Astrocyte of the spinal cord (primary cell): ENCODE measurements around the gene MAP1B.

Source experiments
- DNase-seq: peaks from one replicate; pipeline ENCODE4 v3.0.0; 2011; ENCODE audit warnings: low read depth, low spot score
- H3K4me3 ChIP-seq: 2 replicates; pipeline ENCODE4 v1.5.1; 2011; ENCODE audit warnings: low read depth, mild to moderate bottlenecking, low read length, moderate library complexity
- in situ Hi-C: cut with HindIII; loops from 2 replicates; pipeline ENCODE4 v1.10.0; 2017; ENCODE audit warnings: low sequenced_read_pairs
- TF ChIP-seq, protein P1 (sequence below): IDR thresholded peaks from 2 replicates; pipeline ENCODE4 v1.5.1; 2012; ENCODE audit warnings: low read depth, mild to moderate bottlenecking, low read length, inconsistent platforms

MAP1B gene

GRCh38 chr5:72224946-72225463, 117.7 kb downstream of the MAP1B start:
- in situ Hi-C loops, result no loop called here
- peak; percentile 82 for DNase-seq
- H3K4me3 ChIP-seq, result no peak overlapping the region
- TF ChIP-seq, protein P1, sequence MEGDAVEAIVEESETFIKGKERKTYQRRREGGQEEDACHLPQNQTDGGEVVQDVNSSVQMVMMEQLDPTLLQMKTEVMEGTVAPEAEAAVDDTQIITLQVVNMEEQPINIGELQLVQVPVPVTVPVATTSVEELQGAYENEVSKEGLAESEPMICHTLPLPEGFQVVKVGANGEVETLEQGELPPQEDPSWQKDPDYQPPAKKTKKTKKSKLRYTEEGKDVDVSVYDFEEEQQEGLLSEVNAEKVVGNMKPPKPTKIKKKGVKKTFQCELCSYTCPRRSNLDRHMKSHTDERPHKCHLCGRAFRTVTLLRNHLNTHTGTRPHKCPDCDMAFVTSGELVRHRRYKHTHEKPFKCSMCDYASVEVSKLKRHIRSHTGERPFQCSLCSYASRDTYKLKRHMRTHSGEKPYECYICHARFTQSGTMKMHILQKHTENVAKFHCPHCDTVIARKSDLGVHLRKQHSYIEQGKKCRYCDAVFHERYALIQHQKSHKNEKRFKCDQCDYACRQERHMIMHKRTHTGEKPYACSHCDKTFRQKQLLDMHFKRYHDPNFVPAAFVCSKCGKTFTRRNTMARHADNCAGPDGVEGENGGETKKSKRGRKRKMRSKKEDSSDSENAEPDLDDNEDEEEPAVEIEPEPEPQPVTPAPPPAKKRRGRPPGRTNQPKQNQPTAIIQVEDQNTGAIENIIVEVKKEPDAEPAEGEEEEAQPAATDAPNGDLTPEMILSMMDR, result no peak

DNA sequence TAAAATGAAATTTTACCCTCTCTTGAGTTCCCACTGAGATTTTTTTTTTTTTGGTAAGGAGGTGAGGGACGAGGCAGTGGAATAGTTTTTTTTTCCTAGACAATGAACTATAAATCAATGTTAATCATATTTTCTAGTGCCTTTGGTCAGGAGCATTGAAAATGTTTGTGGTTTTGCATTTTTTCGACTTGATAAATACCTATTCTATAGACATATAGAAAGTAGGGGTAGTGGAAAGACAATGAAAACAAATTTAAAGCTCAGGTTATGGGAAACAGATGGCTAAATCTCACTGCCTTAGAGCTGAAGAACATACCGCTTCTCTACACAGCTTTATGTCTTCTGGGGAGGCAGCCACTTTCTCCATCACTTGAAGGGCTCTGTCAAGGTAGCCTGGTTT, 118.5 kb downstream of the MAP1B start:
- DNase-seq, result no peak
- TF ChIP-seq, protein P1, result no peak
- H3K4me3 ChIP-seq, result no peak overlapping the region
- in situ Hi-C loops, result no loop called here

DNA sequence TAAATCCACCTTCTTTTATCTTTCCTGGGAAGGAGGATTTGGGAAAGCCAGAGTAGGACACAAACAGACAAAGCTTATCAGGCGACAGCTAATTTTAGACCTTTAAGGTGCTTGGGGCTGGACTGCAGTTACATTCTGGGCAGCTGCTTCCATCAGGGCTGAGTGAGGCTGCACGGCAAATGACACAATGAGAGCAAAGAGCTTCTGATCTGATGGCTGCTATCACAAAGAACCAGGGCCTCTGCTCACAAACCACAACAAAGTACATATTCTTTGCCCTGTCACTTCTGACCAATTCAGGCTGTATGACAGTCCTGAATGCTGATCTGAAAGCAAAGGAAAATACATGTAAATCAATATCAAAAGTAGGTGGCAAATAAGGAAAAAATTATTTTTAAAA, 119.7 kb downstream of the MAP1B start:
- TF ChIP-seq, protein P1, result no peak
- no peak overlapping the region for H3K4me3 ChIP-seq
- in situ Hi-C loops, result no loop called here
- no peak for DNase-seq

DNA sequence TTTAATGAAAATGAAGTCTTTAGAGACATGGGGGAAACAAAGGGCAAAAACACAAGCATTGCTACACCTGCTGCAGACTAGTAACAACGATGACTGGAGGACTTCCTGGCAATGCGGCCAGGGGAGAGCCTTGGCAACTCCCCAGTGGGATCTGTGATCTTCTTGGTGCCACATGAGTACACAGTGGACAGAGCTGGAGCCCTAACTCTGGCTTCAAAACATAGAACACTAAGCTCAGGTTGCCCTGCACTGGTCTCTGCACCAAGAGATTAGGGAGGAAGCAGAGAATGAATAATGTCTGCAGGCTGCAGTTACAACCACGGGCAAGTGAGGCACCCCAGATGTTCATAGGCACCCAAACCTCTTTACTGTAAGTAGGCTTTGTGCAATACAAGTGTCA, 121.7 kb downstream of the MAP1B start:
- DNase-seq, result no peak
- TF ChIP-seq, protein P1, result no peak
- no peak overlapping the region for H3K4me3 ChIP-seq
- in situ Hi-C loops, result no loop called here

DNA sequence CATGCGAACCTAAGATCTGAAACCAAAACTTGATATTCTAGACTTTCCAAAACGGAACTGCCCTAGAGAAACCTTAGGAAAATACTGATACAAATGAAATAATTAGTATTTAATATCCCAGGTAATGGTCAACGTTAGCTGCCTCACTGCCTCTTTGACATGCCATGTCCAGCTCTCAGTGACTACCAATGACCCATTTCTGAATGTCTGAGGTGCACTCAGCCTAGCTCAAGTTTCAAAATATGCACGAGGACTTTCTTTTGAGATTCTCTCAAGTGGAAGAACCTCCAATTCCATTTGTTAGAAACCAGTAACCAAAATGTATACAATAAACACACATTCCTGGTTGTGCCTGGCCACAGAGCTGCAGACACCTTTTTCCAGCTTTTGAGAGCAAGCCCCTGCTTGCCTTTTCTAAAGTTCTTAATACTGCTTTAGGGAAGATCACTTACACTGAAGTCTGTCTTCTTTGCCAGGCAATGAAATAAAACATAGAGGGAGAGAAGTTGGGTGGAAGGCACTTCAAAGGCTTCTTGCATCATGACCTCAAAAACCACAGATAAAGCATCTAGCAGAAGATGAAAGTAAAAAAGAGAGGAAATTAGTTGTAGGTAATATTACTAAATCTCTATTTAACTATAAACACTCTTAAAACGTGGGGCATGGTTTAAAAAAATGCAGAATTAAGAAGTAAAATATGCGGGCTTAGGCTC, 124.9 kb downstream of the MAP1B start:
- peak; percentile 73 for DNase-seq
- in situ Hi-C loops, result no loop called here
- no peak overlapping the region for H3K4me3 ChIP-seq
- TF ChIP-seq, protein P1, result no peak

- TF ChIP-seq, protein P1, result no peak
- no peak for DNase-seq
- in situ Hi-C loops, result no loop called here
- no peak overlapping the region for H3K4me3 ChIP-seq
Measured at GRCh38 chr5:72232838-72233237, 125.6 kb downstream of the MAP1B start.
